WTC11 (cell line): Measurements from ENCODE around the gene SH3GL3. TPM values are rescaled to one million over a fixed set of nuclear protein-coding genes. Genes with fewer than 3 reads are reported as not detected.
A peak's percentile ranks its signal among the peaks of the same experiment; 100 is the strongest.

Experiments used
- ATAC-seq: fragments of 200-7000 bp; cut with Tn5 transposase; 2 replicates; pipeline ENCODE4 v1.10.0; 2021; ENCODE audit warnings: mild to moderate bottlenecking, moderate library complexity
- CTCF ChIA-PET: fragments of 300-600 bp; sonication (Branson Sonifier 250); formaldehyde crosslinking; loops from one replicate; lab custom pipeline; 2021; ENCODE audit warnings: antibody characterized with exemption; lab: Charles Lee
- POLR2A ChIA-PET: fragments of 350-600 bp; sonication (Branson Sonifier 250); formaldehyde crosslinking; loops from one replicate; lab custom pipeline; 2021; ENCODE audit warnings: antibody characterized with exemption; lab: Charles Lee
- DNase-seq: peaks from one replicate; pipeline ENCODE4 v3.0.0; 2021; ENCODE audit warnings: low spot score
- H3K27ac Mint-ChIP-seq: 2 replicates; pipeline ENCODE4 v1.8.0; 2021; ENCODE audit warnings: mixed read lengths
- H3K27me3 Mint-ChIP-seq: 2 replicates; pipeline ENCODE4 v1.8.0; 2021; ENCODE audit warnings: low read depth, mild to moderate bottlenecking, moderate library complexity, mixed read lengths
- H3K36me3 Mint-ChIP-seq: 2 replicates; pipeline ENCODE4 v1.8.0; 2021; ENCODE audit warnings: mixed read lengths
- H3K4me1 Mint-ChIP-seq: 2 replicates; pipeline ENCODE4 v1.8.0; 2022; ENCODE audit warnings: mixed read lengths
- H3K4me3 Mint-ChIP-seq: 2 replicates; pipeline ENCODE4 v1.8.0; 2021; ENCODE audit warnings: mild to moderate bottlenecking, moderate library complexity, mixed read lengths
- H3K9me3 Mint-ChIP-seq: 2 replicates; pipeline ENCODE4 v1.8.0; 2021; ENCODE audit warnings: mixed read lengths
- ATF3 ChIP-seq: sonication (generic); formaldehyde crosslinking; conservative IDR thresholded peaks from 2 replicates; pipeline ENCODE4 v1.8.1; 2022; ENCODE audit warnings: mild to moderate bottlenecking, missing genetic modification reagents
- CREM ChIP-seq: sonication (generic); formaldehyde crosslinking; IDR thresholded peaks from 2 replicates; pipeline ENCODE4 v1.8.1; 2022; ENCODE audit warnings: mild to moderate bottlenecking, missing genetic modification reagents, moderate library complexity
- CTCF ChIP-seq: fragments of 200-600 bp; IDR thresholded peaks from 2 replicates; pipeline ENCODE4 v1.8.0; 2022; ENCODE audit warnings: antibody characterized with exemption
- EMX1 ChIP-seq: fragments of 250-450 bp; sonication (Bioruptor Pico); IDR thresholded peaks from 2 replicates; pipeline ENCODE4 v1.8.0; 2021; ENCODE audit warnings: mild to moderate bottlenecking
- ESRRA ChIP-seq: sonication (generic); formaldehyde crosslinking; IDR thresholded peaks from 2 replicates; pipeline ENCODE4 v1.8.1; 2022; ENCODE audit warnings: mild to moderate bottlenecking, missing genetic modification reagents, borderline replicate concordance
- HMGA2 ChIP-seq: fragments of 250-450 bp; sonication (Bioruptor Pico); IDR thresholded peaks from 2 replicates; pipeline ENCODE4 v1.4.0; 2021; ENCODE audit warnings: mild to moderate bottlenecking, moderate library complexity
- KAT7 ChIP-seq: sonication (generic); formaldehyde crosslinking; IDR thresholded peaks from 2 replicates; pipeline ENCODE4 v1.8.1; 2023; ENCODE audit warnings: missing genetic modification reagents, mild to moderate bottlenecking, borderline replicate concordance
- NFYB ChIP-seq: sonication (generic); formaldehyde crosslinking; conservative IDR thresholded peaks from 2 replicates; pipeline ENCODE4 v1.8.0; 2022; ENCODE audit warnings: low read depth, missing genetic modification reagents
- NR3C1 ChIP-seq: sonication (generic); formaldehyde crosslinking; conservative IDR thresholded peaks from 2 replicates; pipeline ENCODE4 v1.8.1; 2023; ENCODE audit warnings: low read depth, mild to moderate bottlenecking, missing genetic modification reagents
- SMAD4 ChIP-seq: sonication (generic); formaldehyde crosslinking; IDR thresholded peaks from 2 replicates; pipeline ENCODE4 v1.8.0; 2022; ENCODE audit warnings: mild to moderate bottlenecking, missing genetic modification reagents
- SOX15 ChIP-seq: fragments of 250-450 bp; sonication (Bioruptor Pico); IDR thresholded peaks from 2 replicates; pipeline ENCODE4 v1.9.0; 2021; ENCODE audit warnings: mild to moderate bottlenecking
- TP53 ChIP-seq: sonication (generic); formaldehyde crosslinking; IDR thresholded peaks from 2 replicates; pipeline ENCODE4 v1.8.1; 2023; ENCODE audit warnings: mild to moderate bottlenecking, missing genetic modification reagents
- ZBTB21 ChIP-seq: sonication (generic); formaldehyde crosslinking; IDR thresholded peaks from 2 replicates; pipeline ENCODE4 v1.8.1; 2023; ENCODE audit warnings: mild to moderate bottlenecking, missing genetic modification reagents, borderline replicate concordance
- ZBTB43 ChIP-seq: sonication (generic); formaldehyde crosslinking; IDR thresholded peaks from 2 replicates; pipeline ENCODE4 v1.8.1; 2023; ENCODE audit warnings: mild to moderate bottlenecking, missing genetic modification reagents
- ZNF138 ChIP-seq: sonication (generic); formaldehyde crosslinking; conservative IDR thresholded peaks from 2 replicates; pipeline ENCODE4 v1.8.1; 2022; ENCODE audit warnings: mild to moderate bottlenecking, moderate library complexity, missing genetic modification reagents
- ZNF281 ChIP-seq: sonication (generic); formaldehyde crosslinking; IDR thresholded peaks from 2 replicates; pipeline ENCODE4 v1.8.0; 2023; ENCODE audit warnings: mild to moderate bottlenecking, missing genetic modification reagents
- ZNF532 ChIP-seq: fragments of 250-450 bp; sonication (Bioruptor Pico); IDR thresholded peaks from 2 replicates; pipeline ENCODE4 v1.9.0; 2021; ENCODE audit warnings: mild to moderate bottlenecking, borderline replicate concordance
- ZNF671 ChIP-seq: fragments of 250-450 bp; sonication (Bioruptor Pico); IDR thresholded peaks from 2 replicates; pipeline ENCODE4 v1.8.0; 2021; ENCODE audit warnings: mild to moderate bottlenecking
- total RNA-seq: library from RNA; stranded (reverse); gene quantifications from 3 replicates; pipeline ENCODE4 v1.2.3, GENCODE V29; 2021

Gene SH3GL3
- total RNA-seq, 1 experiment from 2014 or later: 9.2 TPM

- Mint-ChIP-seq H3K9me3 (no peaks in the 10 kb centered on the region), H3K27me3 (no peaks in the 10 kb centered on the region), H3K36me3 (no peaks in the 10 kb centered on the region), H3K4me1 (no peaks in the 10 kb centered on the region), H3K4me3 (no peak overlapping the region), H3K27ac (no peak overlapping the region)
- no peak for TF ChIP-seq ZBTB43 (CRISPR knock-in tag)
- no peak for TF ChIP-seq CREM
- TF ChIP-seq ATF3: no peak
- no peak for TF ChIP-seq NFYB (CRISPR knock-in tag)
- TF ChIP-seq ZNF532 (CRISPR knock-in tag): no peak
- TF ChIP-seq SMAD4 (CRISPR knock-in tag): no peak
- TF ChIP-seq ZNF671 (CRISPR knock-in tag): no peak
- no peak for TF ChIP-seq EMX1 (CRISPR knock-in tag)
- no peak for TF ChIP-seq ZNF281 (CRISPR knock-in tag)
- TF ChIP-seq SOX15 (CRISPR knock-in tag): no peak
- no peak for TF ChIP-seq ESRRA (CRISPR knock-in tag)
- TF ChIP-seq ZNF138 (CRISPR knock-in tag): no peak
- no peak for TF ChIP-seq NR3C1 (CRISPR knock-in tag)
- TF ChIP-seq TP53 (CRISPR knock-in tag): no peak
- no peak for TF ChIP-seq HMGA2 (CRISPR knock-in tag)
- TF ChIP-seq KAT7 (CRISPR knock-in tag): no peak
- no peak for TF ChIP-seq ZBTB21
- ATAC-seq: no peak
- DNase-seq: no peak
- CTCF ChIA-PET: interaction anchor here (0.6 to 1.8 kb wide), 27 partner anchors 9 to 698 kb away, joined by 3 to 25 read pairs (median 5); partner anchors contain the start of genes ADAMTSL3 and SH3GL3
- POLR2A ChIA-PET: interaction anchor here (0.6 kb wide), 1 partner anchor 99 kb away, joined by 3 read pairs; no protein-coding TSS in a partner anchor
Measured at GRCh38 chr15:83565138-83565537, 118.0 kb downstream of the SH3GL3 start.

GRCh38 chr15:83565553-83566159, 118.5 kb downstream of the SH3GL3 start:
- no peak for TF ChIP-seq KAT7 (CRISPR knock-in tag)
- peak; percentile 39 for TF ChIP-seq CTCF
- DNase-seq: no peak
- Mint-ChIP-seq H3K4me3 (no peak overlapping the region), H3K27me3 (no peaks in the 10 kb centered on the region), H3K27ac (no peak overlapping the region), H3K4me1 (no peaks in the 10 kb centered on the region), H3K36me3 (no peaks in the 10 kb centered on the region), H3K9me3 (no peaks in the 10 kb centered on the region)
- peak; percentile 74 for ATAC-seq
- POLR2A ChIA-PET: interaction anchor here (0.6 kb wide), 1 partner anchor 99 kb away, joined by 3 read pairs; no protein-coding TSS in a partner anchor
- CTCF ChIA-PET: interaction anchor here (0.6 to 1.8 kb wide), 28 partner anchors 9 to 698 kb away, joined by 3 to 25 read pairs (median 5); partner anchors contain the start of genes ADAMTSL3 and SH3GL3
